ENCODE results near the gene FBXO5.

The FBXO5 gene

GRCh38 chr6:152959333-152959732, 23.5 kb downstream of the FBXO5 start:
- no peak overlapping the region for H3K4me3 ChIP-seq (ENCODE audit: low read depth, low read length)
- TF ChIP-seq, protein P1, sequence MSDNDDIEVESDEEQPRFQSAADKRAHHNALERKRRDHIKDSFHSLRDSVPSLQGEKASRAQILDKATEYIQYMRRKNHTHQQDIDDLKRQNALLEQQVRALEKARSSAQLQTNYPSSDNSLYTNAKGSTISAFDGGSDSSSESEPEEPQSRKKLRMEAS (IDR thresholded peaks at IDR 0.05; ENCODE audit: low read depth, low read length): no peak
- TF ChIP-seq MYC (IDR thresholded peaks at IDR 0.05; ENCODE audit: low read depth, low read length): no peak
- TF ChIP-seq, protein P2, sequence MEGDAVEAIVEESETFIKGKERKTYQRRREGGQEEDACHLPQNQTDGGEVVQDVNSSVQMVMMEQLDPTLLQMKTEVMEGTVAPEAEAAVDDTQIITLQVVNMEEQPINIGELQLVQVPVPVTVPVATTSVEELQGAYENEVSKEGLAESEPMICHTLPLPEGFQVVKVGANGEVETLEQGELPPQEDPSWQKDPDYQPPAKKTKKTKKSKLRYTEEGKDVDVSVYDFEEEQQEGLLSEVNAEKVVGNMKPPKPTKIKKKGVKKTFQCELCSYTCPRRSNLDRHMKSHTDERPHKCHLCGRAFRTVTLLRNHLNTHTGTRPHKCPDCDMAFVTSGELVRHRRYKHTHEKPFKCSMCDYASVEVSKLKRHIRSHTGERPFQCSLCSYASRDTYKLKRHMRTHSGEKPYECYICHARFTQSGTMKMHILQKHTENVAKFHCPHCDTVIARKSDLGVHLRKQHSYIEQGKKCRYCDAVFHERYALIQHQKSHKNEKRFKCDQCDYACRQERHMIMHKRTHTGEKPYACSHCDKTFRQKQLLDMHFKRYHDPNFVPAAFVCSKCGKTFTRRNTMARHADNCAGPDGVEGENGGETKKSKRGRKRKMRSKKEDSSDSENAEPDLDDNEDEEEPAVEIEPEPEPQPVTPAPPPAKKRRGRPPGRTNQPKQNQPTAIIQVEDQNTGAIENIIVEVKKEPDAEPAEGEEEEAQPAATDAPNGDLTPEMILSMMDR (IDR thresholded peaks at IDR 0.05; ENCODE audit: low read depth, low read length): no peak
- TF ChIP-seq POLR2A (IDR thresholded peaks at IDR 0.05; ENCODE audit: extremely low read depth, insufficient read length): no peak
- DNase-seq (ENCODE audit: low read depth): no peak

GRCh38 chr6:152957796-152958195, 25.0 kb downstream of the FBXO5 start:
- no peak overlapping the region for H3K4me3 ChIP-seq (ENCODE audit: low read depth, low read length)
- TF ChIP-seq MYC (IDR thresholded peaks at IDR 0.05; ENCODE audit: low read depth, low read length) (no peak), POLR2A (IDR thresholded peaks at IDR 0.05; ENCODE audit: extremely low read depth, insufficient read length) (no peak)
- TF ChIP-seq, protein P1 (IDR thresholded peaks at IDR 0.05; ENCODE audit: low read depth, low read length): no peak
- TF ChIP-seq, protein P2 (IDR thresholded peaks at IDR 0.05; ENCODE audit: low read depth, low read length): no peak
- DNase-seq (ENCODE audit: low read depth): no peak

GRCh38 chr6:152954443-152954842, 28.4 kb downstream of the FBXO5 start:
- no peak for DNase-seq (ENCODE audit: low read depth)
- H3K4me3 ChIP-seq (ENCODE audit: low read depth, low read length): no peak overlapping the region
- TF ChIP-seq, protein P2 (IDR thresholded peaks at IDR 0.05; ENCODE audit: low read depth, low read length): no peak
- TF ChIP-seq, protein P1 (IDR thresholded peaks at IDR 0.05; ENCODE audit: low read depth, low read length): no peak
- no peak for TF ChIP-seq POLR2A (IDR thresholded peaks at IDR 0.05; ENCODE audit: extremely low read depth, insufficient read length)
- TF ChIP-seq MYC (IDR thresholded peaks at IDR 0.05; ENCODE audit: low read depth, low read length): no peak

DNA sequence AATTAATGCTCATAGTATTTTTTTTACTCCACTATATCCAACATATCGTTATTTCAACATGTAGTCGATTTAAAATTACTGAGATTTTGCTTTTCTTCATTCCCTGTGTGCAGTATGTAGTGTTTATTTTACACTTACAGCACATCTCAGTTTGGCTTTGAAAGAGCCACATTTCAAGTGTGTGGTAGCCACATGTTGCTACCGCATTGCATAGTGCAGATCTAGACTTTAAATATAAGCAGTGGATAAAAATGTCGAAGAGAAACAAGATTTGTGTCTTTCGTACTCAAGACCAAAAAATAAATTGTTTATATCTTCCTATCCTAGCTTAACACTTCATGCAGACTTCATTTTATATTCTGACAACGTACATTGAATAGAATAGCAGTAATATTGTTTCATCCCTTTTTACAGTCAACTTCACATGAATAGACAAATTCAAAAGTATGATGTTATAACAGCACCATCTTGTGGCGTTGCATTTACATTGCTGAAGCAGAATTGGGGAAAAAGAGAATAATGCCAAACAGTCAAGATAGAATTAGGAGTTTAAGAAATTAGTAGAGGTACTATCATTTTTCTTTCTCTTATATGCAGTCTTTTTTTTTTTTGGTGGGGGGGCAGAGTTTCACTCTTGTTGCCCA, 29.9 kb downstream of the FBXO5 start:
- no peak overlapping the region for H3K4me3 ChIP-seq (ENCODE audit: low read depth, low read length)
- DNase-seq (ENCODE audit: low read depth): peak; percentile 50
- TF ChIP-seq, protein P1 (IDR thresholded peaks at IDR 0.05; ENCODE audit: low read depth, low read length): no peak
- TF ChIP-seq, protein P2 (IDR thresholded peaks at IDR 0.05; ENCODE audit: low read depth, low read length): peak; percentile 52

DNA sequence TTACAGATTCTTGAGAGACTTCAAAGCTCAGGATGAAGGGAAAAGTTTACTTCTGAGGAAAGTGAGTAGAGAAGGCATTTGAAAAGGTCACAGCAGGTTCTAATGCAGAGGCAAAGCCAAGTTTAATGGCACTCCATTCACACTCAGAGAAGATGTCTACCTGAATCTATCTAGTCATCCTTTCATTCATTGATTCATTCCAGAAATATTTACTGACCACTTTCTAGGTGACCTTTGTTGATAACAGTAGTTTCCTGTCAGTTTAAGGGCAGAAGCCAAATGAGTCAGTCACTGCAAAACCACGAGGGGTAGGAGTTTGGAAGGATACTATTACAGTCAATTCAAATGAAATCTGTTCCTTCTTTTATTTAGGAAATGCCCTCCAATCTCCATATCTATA, 30.8 kb downstream of the FBXO5 start:
- TF ChIP-seq POLR2A (IDR thresholded peaks at IDR 0.05; ENCODE audit: extremely low read depth, insufficient read length) (no peak), MYC (IDR thresholded peaks at IDR 0.05; ENCODE audit: low read depth, low read length) (no peak)
- TF ChIP-seq, protein P2 (IDR thresholded peaks at IDR 0.05; ENCODE audit: low read depth, low read length): no peak
- TF ChIP-seq, protein P1 (IDR thresholded peaks at IDR 0.05; ENCODE audit: low read depth, low read length): no peak
- no peak overlapping the region for H3K4me3 ChIP-seq (ENCODE audit: low read depth, low read length)
- no peak for DNase-seq (ENCODE audit: low read depth)
